GM19455 (cell line): ENCODE data around the gene RIPK4.
"Not testable (repeated sequence)": the region's sequence is repeated elsewhere in the genome, so short reads cannot be mapped to it uniquely, and the experiment has no call there.

Source experiments
- ATAC-seq: cut with Tn5 transposase; IDR thresholded peaks from one replicate; pipeline ENCODE4 v1.9.1; 2021; ENCODE audit not compliant: unreplicated experiment

The RIPK4 gene

DNA sequence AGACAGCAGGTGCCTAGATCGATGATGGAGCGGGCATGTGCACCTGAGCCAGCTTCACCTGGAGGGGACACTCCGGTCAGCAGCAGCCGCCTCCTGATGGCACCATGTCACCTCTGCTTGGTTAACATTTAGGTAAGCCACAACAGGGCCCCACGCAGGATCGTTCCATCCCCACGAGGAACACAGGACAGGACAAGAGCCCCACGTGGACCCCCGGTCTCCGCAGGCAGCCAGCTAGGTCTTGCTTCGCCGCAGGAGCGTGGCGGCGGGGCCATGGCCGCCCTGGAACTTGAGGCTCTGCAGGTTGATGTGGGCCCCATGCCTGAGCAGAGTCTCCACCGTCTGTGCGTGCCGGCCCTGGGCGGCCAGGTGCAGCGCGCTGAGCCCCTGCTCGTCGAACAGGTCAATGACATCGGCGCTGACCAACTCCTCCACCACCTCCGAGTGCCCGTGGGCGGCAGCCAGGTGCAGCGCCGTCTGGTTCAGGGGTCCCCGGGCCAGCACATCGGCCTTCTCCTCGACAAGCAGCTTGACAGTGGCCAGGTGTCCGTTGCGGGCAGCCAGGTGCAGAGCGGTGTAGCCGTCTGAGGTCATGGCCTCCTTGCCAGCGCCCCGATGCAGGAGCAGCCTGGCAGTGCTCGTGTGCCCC is 26.1 kb downstream of the RIPK4 start:
- ATAC-seq: no peak

DNA sequence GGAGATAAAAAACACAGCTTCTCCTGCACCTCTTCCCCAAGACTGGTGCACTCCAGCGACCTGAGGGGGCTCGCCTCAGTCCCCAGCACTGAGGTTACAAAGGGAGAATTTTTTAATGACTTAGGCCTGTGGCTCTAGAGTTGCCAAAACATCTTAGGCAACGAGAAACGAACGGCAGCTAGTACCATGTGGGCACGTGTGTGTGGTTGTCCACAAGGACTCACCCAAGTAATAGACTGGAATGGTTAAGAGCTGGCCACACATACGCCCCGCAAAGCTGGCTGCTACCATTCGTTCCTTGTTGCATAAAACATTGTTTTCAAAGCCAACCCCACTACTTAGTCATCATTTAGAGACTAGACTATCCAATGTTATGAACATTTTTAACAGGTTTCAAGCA is 26.9 kb downstream of the RIPK4 start:
- no peak for ATAC-seq

DNA sequence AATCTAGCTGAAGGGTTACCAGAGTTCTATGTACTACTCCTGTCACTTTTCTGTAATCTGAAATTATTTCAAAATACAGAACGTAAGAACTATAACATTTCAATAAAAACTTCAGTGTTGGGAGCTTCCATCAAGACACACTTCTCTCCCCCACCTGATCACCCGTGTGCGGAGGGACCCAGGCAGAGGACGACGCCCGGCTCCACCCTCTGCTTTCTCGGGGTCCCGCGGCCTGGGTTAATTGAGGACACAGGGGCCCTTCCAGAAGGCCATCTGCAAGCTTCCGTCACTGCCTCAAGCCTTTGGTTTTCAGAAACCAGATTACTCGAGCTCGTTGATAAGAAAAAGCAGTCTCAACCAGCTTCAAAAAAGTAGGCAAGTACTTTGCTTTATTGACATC is 27.8 kb downstream of the RIPK4 start:
- ATAC-seq: no peak

DNA sequence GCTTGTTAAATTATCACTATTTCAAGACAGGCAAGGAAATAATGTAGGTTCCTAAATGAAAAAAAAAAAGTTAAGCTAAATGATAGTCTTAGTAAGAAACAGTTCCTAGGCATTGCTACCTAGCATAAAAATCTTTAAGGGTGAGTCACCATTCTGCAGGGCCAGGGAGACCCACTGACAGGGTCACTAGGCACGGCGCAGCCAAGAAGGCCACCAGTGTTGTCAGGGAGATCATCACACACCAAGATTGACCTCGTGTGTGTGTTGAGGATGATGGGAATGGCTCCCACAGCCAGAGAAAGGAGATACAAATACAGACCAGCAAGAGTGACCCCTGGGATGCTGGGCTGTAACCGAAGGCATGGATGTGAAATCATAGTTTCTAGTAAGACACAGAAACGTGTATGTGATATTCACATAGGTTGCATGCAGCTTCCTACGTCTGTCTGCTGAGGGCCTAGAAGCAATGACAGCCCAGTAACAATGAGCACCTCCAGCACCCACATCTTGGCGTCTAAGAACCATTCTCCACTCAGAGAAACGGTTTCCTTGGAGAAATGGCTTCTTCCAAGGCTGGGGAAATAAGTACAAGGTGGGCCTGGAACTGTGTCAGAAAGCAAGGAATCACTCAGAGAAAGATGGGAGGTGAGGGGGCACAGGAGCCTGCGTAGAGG is 29.1 kb downstream of the RIPK4 start:
- ATAC-seq: no peak

DNA sequence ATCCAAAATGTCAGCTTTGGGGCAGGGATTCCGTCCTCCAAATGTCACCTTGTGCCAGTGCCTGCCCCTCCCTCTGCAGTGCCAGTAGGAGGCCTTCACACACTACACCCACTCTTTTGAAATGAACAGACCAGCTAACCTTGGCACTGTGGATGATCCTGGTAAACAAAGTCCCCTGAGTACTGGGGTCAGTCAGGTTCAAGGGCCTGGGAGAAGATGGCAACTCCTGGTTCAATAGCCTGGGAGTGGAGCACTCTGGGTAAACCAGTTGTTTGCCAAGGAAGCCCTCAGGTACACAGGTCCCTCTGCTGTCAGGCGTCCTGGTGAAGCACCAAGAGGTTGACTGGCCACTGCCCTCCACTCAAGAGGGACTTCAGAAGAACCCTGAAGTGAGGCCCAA is 30.4 kb downstream of the RIPK4 start:
- ATAC-seq: no peak

DNA sequence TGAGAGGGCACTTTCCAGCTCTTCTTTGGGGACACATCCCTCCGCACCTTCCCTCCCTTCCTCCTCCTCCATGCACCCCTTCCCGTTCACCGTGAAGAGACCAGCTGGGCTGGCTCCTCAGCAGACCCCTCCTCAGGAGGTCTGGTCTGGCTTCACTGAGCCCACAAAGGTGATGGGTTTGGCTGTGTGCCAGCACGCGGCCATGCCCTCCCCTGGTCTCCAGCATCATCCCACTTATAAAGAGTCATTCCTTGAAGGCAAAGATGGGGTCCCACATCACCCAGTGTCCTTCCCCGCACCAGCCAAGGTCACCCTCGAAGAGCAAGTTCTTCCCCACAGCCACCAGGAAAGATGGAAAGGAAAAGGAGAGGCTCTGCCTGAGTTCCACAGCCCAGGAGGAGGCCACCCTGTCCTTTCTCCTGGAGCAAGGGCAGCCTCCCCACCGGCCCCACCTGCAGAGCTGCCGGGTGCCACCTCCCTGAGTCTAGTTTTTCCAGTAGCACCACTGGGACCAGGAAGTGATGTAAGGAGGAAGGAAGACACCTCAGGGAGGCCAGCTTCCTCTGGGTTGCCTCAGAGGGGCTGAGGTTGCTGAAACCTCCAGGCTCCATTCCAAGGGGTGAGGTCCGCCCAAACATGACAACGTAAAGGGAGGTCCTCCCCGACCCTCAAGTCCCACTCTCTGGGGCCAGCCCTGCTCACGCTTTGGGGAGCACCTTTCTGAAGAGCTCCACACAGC is 32.7 kb downstream of the RIPK4 start:
- no peak for ATAC-seq

DNA sequence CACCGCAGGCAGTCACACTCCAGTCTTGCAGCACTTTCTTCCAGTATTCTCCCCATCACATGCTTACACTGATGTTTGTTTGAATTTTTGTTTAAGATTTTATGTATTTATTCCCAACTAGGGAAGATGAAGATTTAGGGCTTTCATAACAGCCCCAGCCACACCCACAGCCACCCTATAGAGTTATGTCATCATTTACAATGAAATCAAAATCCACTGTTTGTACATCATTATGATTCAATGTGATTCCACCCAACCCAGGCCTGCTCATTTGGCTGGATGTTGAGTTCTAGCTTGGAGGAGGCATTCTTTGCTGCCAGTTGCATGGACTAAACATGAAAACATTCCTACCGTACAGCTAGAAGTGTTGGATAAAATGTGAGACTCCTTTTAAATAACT is 35.8 kb downstream of the RIPK4 start:
- ATAC-seq: no peak

DNA sequence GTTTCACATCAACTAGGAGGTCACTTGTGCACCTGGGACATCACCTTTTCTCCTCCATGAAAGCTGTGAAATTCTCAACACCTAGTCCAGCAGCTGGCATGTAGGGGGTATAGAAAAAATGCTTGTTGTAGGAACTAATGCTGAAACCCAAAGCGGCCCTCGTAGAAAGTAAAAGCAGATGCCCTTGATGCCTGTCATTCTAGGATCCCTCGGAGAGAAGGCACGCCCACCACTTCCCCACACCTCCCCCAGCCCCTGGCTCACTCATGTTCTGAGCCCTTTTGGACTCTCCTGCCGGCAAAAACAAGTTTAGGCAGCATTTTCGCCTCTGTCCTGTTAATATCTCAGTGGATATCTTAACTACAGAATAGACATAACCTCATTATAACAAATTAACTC is 36.5 kb downstream of the RIPK4 start:
- no peak for ATAC-seq

DNA sequence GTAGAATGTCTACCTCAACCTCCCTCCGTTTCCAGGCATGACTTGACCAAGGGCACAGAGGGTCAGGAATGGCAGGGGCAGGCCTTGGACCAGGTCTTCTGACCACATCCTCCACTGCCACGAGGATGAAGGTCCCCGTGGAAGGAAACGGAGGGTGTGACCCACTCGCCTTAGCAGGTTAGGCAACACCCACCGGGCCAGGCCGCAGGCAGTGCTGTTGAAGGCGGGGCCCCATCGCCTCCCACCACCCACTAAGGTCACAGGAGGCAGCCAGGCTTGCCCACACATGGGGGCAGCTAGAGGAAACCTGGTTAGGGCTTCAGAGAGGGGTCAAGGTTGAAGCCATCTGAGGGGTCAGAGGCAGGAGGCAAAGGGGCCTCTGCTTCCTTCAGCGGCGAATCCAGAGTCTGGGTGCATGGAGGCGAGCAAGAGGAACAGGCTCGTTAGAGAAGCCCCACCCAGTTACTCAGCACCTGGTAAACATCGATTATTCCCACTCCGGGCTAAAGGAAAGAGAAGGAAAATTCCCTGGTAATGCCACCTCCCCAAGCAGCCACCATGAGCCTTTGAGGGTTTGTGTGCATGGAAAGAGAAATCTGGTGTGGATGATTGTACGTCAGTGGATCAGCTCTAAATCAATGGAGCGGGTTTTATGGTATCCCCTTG is 37.0 kb downstream of the RIPK4 start:
- ATAC-seq: no peak

DNA sequence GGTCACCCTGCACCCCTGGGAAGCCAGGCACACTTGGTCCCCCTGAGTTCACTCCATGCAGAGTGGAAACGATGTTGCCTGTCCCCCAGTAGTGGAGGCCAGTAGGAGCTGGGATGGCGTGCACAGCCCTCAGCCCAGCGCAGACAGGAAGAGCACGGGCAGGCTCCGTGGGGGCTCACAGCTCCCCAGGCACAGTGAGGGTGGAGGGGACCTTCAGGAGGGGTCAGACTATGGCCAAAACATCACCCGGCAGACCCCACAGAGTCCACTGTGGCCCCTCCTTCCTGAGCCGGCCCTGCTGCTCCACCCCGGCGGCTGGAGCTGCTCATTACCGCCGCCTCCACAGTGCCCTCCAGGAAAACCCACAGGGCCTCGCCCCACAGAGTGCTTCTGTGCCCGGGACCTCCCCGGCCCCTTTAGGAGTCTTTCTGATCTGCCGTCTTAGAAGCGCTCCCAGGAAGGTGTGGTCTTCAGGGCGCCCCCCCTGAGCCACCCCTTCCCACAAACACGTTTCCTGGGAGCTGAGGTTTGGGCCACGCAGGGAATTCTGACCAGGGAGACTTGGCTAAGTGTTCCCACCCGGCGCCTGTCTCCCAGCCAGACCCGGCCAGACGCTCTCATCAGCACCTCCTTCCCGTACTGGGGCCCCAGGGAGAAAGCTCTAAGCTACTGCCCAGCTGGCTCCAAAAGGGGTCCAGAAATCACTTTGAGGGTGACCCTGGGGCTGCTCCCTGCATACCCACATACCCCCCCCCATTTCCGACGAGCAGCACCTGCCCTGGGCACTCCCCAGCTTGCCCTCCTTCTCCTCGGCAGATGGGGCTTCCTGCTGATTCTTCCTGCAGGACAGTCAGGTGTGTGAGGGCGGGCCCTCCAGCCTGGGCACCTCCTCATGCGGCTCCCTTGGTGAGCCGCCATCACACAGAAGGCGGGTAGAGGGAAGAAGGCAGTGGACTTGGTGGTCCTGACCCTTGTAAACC is 38.8 kb downstream of the RIPK4 start:
- ATAC-seq: no peak

DNA sequence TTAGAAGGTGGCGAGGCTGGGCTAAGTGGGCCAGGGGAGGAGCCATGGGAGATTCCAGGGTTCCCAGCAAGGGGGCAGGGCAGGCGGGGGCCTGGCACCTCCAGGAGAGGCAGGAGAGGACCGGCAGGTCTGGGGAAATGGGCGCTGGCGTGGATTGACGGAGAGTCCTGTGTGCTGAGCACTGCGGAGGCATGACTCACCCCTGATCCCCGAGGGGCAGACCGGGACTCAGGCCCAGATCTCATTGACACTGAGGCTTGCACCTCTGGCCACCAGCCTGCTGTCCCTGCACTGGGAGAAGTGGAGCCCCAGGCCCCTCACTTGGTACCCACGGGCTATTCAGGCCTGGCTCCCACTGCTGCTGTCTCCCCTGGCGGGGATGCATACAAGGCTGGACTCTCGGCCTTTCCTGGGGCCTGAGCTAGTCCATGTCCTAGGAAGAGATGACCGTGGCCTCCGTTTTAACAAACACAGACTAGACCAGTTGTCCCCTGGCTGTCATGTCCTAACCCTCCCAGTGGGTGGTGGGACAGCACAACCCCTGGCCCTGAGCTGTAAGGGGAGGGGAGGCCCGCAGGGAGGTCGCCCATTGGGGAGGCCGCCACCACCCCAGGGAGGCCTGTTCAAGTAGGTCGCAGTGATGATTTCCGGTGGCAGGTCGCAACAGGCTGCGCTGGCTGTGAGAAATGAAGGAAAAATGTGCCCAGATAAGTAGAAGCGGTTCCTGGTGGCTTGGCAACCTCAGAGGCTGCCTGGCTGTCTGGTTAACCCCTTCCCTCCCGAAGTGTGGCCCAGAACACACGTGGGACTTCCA is 39.7 kb downstream of the RIPK4 start:
- ATAC-seq: no peak

DNA sequence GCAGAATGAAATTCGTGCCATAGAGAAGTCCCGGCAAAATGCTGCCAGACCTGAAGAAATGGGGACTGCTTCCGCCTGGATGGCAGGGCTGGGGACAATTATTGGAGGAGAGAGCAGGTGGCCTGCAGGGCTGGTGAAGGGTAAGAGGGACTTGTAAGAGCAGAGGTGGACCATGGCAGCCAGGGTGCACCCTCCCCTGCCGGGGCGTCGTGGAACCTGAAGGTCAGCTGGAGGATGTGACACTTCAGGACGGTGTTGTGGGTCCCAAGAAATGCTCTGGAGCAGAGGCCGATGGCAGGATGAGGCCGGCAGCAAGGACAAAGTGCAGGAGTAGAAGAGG is 40.3 kb downstream of the RIPK4 start:
- ATAC-seq: no peak

DNA sequence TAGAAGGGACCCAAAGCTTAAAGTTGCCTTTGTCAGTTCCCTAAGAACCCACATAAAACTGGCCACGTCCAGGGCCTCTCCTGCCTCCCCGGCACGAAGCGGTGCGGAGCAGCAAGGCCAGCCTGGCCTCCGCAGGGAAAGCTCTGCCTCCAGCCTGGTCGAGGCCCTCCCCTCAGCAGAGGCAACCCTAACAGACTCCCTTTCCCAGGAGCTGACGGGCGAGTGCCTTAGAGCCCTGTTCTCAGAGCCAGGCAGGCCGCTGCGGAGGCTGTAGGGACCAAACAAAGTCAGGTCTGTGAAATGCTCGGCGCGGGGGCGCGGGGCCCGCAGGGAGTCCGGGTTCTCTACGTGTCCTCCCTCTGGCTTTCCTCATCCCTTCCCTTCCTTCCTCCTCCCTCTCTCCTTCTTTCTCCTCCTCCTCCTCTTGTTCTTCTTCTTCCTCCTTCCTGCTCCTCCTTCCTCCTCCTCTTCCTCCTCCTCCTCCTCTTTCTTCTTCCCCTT is 40.7 kb downstream of the RIPK4 start:
- ATAC-seq: no peak

DNA sequence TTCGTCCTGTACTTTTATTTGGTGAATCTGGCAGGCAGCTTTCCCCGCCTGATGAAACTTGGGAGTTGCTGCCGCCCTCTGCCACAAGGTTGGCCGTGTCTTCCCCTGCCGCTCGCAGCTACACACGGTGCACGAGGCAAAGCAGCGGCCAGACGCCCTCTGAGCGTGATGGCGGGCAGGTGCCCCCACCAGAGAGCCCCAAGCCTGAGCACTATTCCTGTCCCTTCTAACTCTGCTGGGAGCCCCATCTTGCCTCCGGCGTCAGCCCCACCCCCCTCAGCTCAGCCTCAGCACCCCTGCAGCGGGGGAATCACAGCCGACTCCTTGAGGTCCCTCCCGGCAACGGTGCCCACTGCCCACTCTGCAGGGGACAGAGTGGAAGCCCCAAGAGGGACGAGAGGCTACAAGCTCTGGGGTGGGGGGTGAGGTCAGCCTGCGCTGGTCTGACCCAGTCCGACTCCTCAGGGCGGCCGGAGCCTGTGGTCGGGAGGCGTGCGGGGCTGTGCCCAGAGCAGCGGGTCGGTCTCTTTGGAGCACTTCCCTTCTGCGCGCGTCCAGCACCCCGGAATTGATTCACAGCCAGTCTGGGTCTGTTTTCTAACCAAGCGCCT is 41.3 kb downstream of the RIPK4 start:
- ATAC-seq: no peak

DNA sequence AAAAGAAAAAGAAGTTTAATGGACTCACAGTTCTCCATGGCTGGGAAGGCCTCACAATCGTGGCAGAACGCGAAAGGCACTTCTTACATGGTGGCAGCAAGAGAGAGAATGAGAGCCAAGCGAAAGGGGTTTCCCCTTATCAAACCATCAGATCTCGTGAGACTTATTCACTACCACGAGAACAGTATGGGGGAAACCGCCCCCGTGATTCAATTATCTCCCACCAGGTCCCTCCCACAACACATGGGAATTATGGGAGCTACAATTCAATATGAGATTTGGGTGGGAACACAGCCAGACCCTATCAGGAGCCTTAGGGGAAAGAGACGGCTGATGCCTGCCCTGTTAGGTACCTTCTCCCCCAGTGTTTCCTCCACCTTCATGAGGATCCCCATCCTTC is 43.0 kb downstream of the RIPK4 start:
- not testable (repeated sequence) for ATAC-seq

DNA sequence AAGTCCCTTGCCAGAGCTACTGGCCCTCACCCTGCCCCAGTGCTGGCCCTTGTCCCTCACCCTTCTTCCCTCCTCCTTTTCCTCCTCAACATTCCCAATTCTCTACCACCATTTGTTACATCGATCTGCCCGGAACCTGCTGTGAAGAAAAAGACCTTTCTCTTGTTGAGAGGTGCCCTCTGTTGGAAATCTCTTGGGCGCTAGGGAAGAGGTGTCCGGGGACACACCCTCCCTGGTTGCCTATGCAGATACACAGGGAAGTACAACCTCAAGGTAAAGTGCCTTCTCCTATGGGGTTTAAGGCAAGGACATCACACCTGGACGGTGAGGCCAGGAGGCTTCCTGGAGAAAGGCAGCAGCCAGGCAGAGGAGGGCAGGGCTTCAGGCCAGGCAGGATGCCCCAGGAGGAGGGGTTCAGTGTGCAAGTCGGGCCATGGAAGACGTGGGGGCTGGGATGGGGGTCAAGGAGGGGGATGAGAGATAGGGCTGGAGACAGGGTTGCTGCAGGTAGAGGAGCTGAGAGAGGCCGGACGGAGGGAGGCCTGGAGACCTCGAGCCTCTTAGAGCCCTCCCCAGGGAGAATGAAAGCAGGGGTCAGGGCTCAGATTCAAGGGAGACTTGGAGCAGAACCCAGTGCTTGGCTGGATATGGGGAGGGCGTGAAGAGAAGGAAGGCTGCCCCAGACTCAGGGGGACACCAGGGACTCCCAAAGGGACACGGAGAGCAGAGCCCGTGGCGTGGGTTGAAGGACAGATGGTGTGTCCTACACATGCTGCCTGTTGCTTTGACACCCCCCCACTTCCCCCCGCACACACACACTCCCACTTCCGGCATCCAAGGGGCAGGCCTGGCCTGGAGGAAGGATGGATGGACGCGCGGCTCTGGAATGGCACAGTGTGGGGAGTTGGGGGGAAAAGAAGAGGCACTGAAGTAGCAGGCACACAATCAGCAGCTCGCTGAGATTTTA is 44.5 kb downstream of the RIPK4 start:
- no peak for ATAC-seq

DNA sequence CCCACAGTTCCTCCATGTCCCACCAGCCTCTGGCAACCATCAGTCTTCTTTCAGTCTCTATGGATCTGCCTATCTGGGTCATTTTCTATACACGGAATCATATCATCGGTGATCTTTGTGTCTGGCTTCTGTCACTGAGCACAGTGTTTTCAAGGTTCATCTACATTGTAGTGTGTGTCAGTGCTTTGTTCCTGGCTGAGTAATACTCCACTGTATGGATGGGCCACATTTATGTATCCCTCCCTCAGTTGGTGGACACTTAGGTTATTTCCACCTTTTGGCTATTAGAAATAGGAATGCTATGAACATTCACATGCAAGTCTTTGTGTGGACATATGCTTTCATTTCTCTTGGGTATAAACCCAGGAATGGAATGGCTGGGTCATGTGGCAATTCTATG is 46.6 kb downstream of the RIPK4 start:
- ATAC-seq: no peak

DNA sequence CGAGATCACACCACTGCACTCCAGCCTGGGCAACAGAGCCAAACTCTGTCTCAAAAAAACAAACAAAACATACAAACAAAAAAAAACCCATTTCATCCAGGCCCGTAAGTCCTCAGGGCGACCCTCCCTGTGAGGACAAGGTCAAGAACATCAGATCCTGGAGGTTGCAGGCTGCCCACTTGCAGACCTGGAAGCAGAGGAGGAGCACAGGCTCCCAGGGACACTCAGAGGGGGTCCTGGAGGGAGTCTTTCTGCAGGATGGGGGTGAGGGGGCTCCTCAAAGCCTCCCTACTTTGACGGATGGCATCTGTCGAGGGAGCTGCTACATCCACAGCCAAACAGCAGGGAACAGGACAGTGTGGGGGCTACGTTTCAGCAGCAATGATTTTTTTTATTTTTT is 47.2 kb downstream of the RIPK4 start:
- ATAC-seq: no peak
